ENCODE data around the gene DDOST. TPM values are rescaled to one million over a fixed set of nuclear protein-coding genes. Genes with fewer than 3 reads are reported as not detected.

The DDOST gene
- total and polyA plus RNA-seq, 10 of the 15 experiments (the other 5 are each of a cell fraction or from before 2014, with no cell fraction given) = 100 to 274 (median 201) TPM

- RAD21 ChIA-PET (ENCODE audit: unreplicated experiment) = no interaction called here
- H3K27me3 ChIP-seq (replicated peaks in 1 of 2; ENCODE audit: control insufficient read depth in 2 of 2, insufficient read depth in 2 of 2, low read length in 1 of 2) = no peaks in the 10 kb centered on the region
- H3K4me2 ChIP-seq (ENCODE audit: control insufficient read depth, insufficient read depth) = no peak overlapping the region
- POLR2A ChIA-PET = no interaction called here
- H3K9ac ChIP-seq (ENCODE audit: control insufficient read depth, insufficient read depth, low read length) = no peak overlapping the region
- 46% methylated on average over 4 of the region's 4 CpGs for WGBS (ENCODE audit: insufficient coverage, insufficient replicate concordance, low lambda C conversion rate, missing lambda C conversion rate)
- no peaks in the 10 kb centered on the region for H3K4me1 ChIP-seq (ENCODE audit: control insufficient read depth, insufficient read depth, low read length)
- H3K79me2 ChIP-seq (ENCODE audit: control insufficient read depth, insufficient read depth, low read length) = no peaks in the 10 kb centered on the region
- no peak overlapping the region for H2AFZ ChIP-seq (ENCODE audit: control insufficient read depth, low read depth, low read length)
- H3K9me3 ChIP-seq (replicated peaks; ENCODE audit: control insufficient read depth, insufficient read depth, low read length) = no peaks in the 10 kb centered on the region; the same call in 2 of the 3 replicates
- SMC1A ChIA-PET (ENCODE audit: uncharacterized antibody, unreplicated experiment) = no interaction called here
- TF ChIP-seq CBFB (IDR thresholded peaks at IDR 0.05; ENCODE audit: low read depth) (no peak), NRF1 (conservative IDR thresholded peaks at IDR 0.05; ENCODE audit: low read depth, low read length) (no peak), ZNF24 (IDR thresholded peaks at IDR 0.05) (no peak), USF1 (IDR thresholded peaks at IDR 0.05; ENCODE audit: borderline replicate concordance, extremely low read length, insufficient read depth, low read depth, low read length) (no peak), ZBTB33 (IDR thresholded peaks at IDR 0.05) (no peak), CREM (IDR thresholded peaks at IDR 0.05; ENCODE audit: low read depth) (no peak), EED (IDR thresholded peaks at IDR 0.05; ENCODE audit: low read depth) (no peak), HSF1 (IDR thresholded peaks at IDR 0.05; ENCODE audit: low read depth, low read length) (no peak), EZH2 (IDR thresholded peaks at IDR 0.05; ENCODE audit: borderline replicate concordance, control insufficient read depth, low read depth, low read length) (no peak), RELB (IDR thresholded peaks at IDR 0.05; ENCODE audit: low read depth) (no peak), RELA (IDR thresholded peaks at IDR 0.05; ENCODE audit: borderline replicate concordance, partially characterized antibody) (no peak)
- TF ChIP-seq, protein P1, sequence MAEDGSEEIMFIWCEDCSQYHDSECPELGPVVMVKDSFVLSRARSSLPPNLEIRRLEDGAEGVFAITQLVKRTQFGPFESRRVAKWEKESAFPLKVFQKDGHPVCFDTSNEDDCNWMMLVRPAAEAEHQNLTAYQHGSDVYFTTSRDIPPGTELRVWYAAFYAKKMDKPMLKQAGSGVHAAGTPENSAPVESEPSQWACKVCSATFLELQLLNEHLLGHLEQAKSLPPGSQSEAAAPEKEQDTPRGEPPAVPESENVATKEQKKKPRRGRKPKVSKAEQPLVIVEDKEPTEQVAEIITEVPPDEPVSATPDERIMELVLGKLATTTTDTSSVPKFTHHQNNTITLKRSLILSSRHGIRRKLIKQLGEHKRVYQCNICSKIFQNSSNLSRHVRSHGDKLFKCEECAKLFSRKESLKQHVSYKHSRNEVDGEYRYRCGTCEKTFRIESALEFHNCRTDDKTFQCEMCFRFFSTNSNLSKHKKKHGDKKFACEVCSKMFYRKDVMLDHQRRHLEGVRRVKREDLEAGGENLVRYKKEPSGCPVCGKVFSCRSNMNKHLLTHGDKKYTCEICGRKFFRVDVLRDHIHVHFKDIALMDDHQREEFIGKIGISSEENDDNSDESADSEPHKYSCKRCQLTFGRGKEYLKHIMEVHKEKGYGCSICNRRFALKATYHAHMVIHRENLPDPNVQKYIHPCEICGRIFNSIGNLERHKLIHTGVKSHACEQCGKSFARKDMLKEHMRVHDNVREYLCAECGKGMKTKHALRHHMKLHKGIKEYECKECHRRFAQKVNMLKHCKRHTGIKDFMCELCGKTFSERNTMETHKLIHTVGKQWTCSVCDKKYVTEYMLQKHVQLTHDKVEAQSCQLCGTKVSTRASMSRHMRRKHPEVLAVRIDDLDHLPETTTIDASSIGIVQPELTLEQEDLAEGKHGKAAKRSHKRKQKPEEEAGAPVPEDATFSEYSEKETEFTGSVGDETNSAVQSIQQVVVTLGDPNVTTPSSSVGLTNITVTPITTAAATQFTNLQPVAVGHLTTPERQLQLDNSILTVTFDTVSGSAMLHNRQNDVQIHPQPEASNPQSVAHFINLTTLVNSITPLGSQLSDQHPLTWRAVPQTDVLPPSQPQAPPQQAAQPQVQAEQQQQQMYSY (CRISPR knock-in tag; IDR thresholded peaks at IDR 0.05) = no peak
- DNase-seq (ENCODE audit: low read depth, low spot score) (no peak), FAIRE-seq (no peak), ATAC-seq (no peak)
- H4K20me1 ChIP-seq (ENCODE audit: control insufficient read depth, insufficient read depth) = no peaks in the 10 kb centered on the region
- no peak overlapping the region for H3K27ac ChIP-seq (ENCODE audit: control insufficient read depth, insufficient read depth)
- no TSS peak for BruUV-seq (replicated peaks)
- CTCF ChIA-PET = interaction anchor here (0.7 kb wide), 1 partner anchor 10 kb away, joined by 3 read pairs; no protein-coding TSS in a partner anchor
- no peak overlapping the region for H3K4me3 ChIP-seq
- in situ Hi-C loops (cut with MboI) = no loop called here
- no peaks in the 10 kb centered on the region for H3K36me3 ChIP-seq (ENCODE audit: control insufficient read depth in 2 of 2, insufficient read depth in 2 of 2, low read length in 1 of 2)
- intact Hi-C loops (cut with micrococcal nuclease; ENCODE audit: unreplicated experiment) = no loop called here
Measured at GRCh38 chr1:20602851-20603450, 58.2 kb downstream of the DDOST start.
